Right lobe of liver (tissue), 4 donors: ENCODE data around the gene USP48.

Experiments
- POLR2A ChIP-seq: fragments of 450-650 bp; IDR thresholded peaks from one replicate; pipeline ENCODE4 v1.6.1; 2017; ENCODE audit warnings: antibody characterized with exemption, mild to moderate bottlenecking
- TF ChIP-seq, protein P1 (sequence below), 4 donors: fragments of 200-600 bp in 3 of 4; fragments of 450-650 bp in 1 of 4; IDR thresholded peaks; one replicate each; pipeline versions ENCODE4 v1.5.1 to v1.8.0; 2016 to 2022; ENCODE audit warnings: antibody characterized with exemption in 4 of 4, mild to moderate bottlenecking in 2 of 4
- donor health status: DM: no; HTN: no; CAD: no.
- donor health status: DM: no; HTN: no; CAD: no.
- donor health status: DM: no; HTN: yes; CAD: no.

DNA sequence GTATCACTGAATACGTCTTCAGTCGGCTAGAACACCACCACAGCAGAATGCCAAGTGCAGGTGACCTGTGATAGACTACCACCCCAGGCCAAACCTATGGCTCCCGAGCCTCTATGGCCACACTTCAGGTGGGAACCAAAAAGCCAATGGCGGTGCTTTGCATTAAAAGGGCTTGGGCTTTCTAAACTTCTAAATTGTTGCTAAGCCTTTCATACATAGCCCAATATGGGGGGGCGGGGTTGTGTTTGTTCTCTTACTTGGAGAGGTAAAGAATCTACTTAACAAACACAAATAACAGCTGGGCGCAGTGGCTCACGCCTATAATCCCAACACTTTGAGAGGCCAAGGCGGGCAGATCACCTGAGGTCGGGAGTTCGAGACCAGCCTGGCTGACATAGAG, 19.7 kb downstream of the USP48 start:
- TF ChIP-seq POLR2A: no peak
- TF ChIP-seq, protein P1, sequence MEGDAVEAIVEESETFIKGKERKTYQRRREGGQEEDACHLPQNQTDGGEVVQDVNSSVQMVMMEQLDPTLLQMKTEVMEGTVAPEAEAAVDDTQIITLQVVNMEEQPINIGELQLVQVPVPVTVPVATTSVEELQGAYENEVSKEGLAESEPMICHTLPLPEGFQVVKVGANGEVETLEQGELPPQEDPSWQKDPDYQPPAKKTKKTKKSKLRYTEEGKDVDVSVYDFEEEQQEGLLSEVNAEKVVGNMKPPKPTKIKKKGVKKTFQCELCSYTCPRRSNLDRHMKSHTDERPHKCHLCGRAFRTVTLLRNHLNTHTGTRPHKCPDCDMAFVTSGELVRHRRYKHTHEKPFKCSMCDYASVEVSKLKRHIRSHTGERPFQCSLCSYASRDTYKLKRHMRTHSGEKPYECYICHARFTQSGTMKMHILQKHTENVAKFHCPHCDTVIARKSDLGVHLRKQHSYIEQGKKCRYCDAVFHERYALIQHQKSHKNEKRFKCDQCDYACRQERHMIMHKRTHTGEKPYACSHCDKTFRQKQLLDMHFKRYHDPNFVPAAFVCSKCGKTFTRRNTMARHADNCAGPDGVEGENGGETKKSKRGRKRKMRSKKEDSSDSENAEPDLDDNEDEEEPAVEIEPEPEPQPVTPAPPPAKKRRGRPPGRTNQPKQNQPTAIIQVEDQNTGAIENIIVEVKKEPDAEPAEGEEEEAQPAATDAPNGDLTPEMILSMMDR (IDR thresholded peaks at IDR 0.05): no peak
